DND-41 (cell line): Measurements from ENCODE around the gene FBXO47.

Experiments used
- ATAC-seq: fragments of 200-7000 bp; cut with Tn5 transposase; 3 replicates; pipeline ENCODE4 v1.9.1; 2021; ENCODE audit warnings: low read depth; ENCODE audit not compliant: insufficient read depth
- DNase-seq: peaks from one replicate; pipeline ENCODE4 v3.0.0-alpha.2; 2020
- H2AFZ ChIP-seq: 2 replicates; pipeline ENCODE4 v1.6.0; 2012; ENCODE audit warnings: low read depth, low read length
- H3K27ac ChIP-seq: 2 replicates; pipeline ENCODE4 v1.5.1; 2012; ENCODE audit warnings: low read length, inconsistent platforms
- H3K27me3 ChIP-seq: fragments of 200-600 bp; sonication (generic); 2 replicates; pipeline ENCODE4 v1.6.0; 2012; ENCODE audit warnings: low read length, mild to moderate bottlenecking, inconsistent platforms; ENCODE audit not compliant: insufficient read depth, poor library complexity
- H3K36me3 ChIP-seq: 2 replicates; pipeline ENCODE4 v1.5.1; 2012; ENCODE audit warnings: low read length, inconsistent platforms; ENCODE audit not compliant: insufficient read depth
- H3K4me1 ChIP-seq: 2 replicates; pipeline ENCODE4 v1.5.1; 2012; ENCODE audit warnings: mild to moderate bottlenecking, low read length; ENCODE audit not compliant: insufficient read depth
- H3K4me2 ChIP-seq: 2 replicates; pipeline ENCODE4 v1.6.0; 2012; ENCODE audit warnings: mild to moderate bottlenecking, moderate library complexity, low read length, inconsistent platforms; ENCODE audit not compliant: insufficient read depth
- H3K4me3 ChIP-seq, 2 experiments: fragments of 200-600 bp in 1 of 2; shearing (Covaris generic) in 1 of 2; 2 replicates each; pipeline ENCODE4 v1.5.1; 2012 to 2016; ENCODE audit warnings: inconsistent platforms in 2 of 2, low read length in 2 of 2, mild to moderate bottlenecking in 2 of 2, low read depth in 1 of 2, moderate library complexity in 1 of 2
- H3K79me2 ChIP-seq: 2 replicates; pipeline ENCODE4 v1.6.0; 2012; ENCODE audit warnings: low read length, inconsistent platforms; ENCODE audit not compliant: insufficient read depth
- H3K9ac ChIP-seq: 2 replicates; pipeline ENCODE4 v1.6.0; 2012; ENCODE audit warnings: low read depth, mild to moderate bottlenecking, inconsistent platforms, low read length, moderate library complexity
- H3K9me3 ChIP-seq: 2 replicates; pipeline ENCODE4 v1.5.1; 2012; ENCODE audit warnings: low read length, moderate library complexity, mild to moderate bottlenecking, inconsistent platforms; ENCODE audit not compliant: insufficient read depth, severe bottlenecking
- H4K20me1 ChIP-seq: 2 replicates; pipeline ENCODE4 v1.6.0; 2012; ENCODE audit warnings: low read length; ENCODE audit not compliant: insufficient read depth
- EZH2 ChIP-seq: IDR thresholded peaks from 3 replicates; pipeline ENCODE4 v1.6.1; 2012; ENCODE audit warnings: borderline replicate concordance, low read depth, mild to moderate bottlenecking, moderate library complexity, low read length, inconsistent platforms; ENCODE audit not compliant: severe bottlenecking
- TF ChIP-seq, protein P1 (sequence below): IDR thresholded peaks from 2 replicates; pipeline ENCODE4 v1.5.1; 2012; ENCODE audit warnings: borderline replicate concordance, low read length, moderate library complexity, mild to moderate bottlenecking; ENCODE audit not compliant: poor library complexity, severe bottlenecking; ENCODE audit errors: extremely low read depth

FBXO47 gene

GRCh38 chr17:38947189-38947588, 20.0 kb downstream of the FBXO47 start:
- no peak overlapping the region for H3K9ac ChIP-seq
- DNase-seq (no peak), ATAC-seq (no peak)
- H3K4me3 ChIP-seq = no peak overlapping the region
- no peaks in the 10 kb centered on the region for H3K4me1 ChIP-seq
- H3K79me2 ChIP-seq = no peaks in the 10 kb centered on the region
- H3K36me3 ChIP-seq = no peaks in the 10 kb centered on the region
- no peak overlapping the region for H3K27ac ChIP-seq
- no peaks in the 10 kb centered on the region for H3K27me3 ChIP-seq
- no peak overlapping the region for H3K4me2 ChIP-seq
- no peaks in the 10 kb centered on the region for H4K20me1 ChIP-seq
- H2AFZ ChIP-seq = no peak overlapping the region
- no peaks in the 10 kb centered on the region for H3K9me3 ChIP-seq
- no peak for TF ChIP-seq EZH2
- TF ChIP-seq, protein P1, sequence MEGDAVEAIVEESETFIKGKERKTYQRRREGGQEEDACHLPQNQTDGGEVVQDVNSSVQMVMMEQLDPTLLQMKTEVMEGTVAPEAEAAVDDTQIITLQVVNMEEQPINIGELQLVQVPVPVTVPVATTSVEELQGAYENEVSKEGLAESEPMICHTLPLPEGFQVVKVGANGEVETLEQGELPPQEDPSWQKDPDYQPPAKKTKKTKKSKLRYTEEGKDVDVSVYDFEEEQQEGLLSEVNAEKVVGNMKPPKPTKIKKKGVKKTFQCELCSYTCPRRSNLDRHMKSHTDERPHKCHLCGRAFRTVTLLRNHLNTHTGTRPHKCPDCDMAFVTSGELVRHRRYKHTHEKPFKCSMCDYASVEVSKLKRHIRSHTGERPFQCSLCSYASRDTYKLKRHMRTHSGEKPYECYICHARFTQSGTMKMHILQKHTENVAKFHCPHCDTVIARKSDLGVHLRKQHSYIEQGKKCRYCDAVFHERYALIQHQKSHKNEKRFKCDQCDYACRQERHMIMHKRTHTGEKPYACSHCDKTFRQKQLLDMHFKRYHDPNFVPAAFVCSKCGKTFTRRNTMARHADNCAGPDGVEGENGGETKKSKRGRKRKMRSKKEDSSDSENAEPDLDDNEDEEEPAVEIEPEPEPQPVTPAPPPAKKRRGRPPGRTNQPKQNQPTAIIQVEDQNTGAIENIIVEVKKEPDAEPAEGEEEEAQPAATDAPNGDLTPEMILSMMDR = no peak

GRCh38 chr17:38943607-38944006, 23.6 kb downstream of the FBXO47 start:
- DNase-seq = no peak
- Histone ChIP-seq H3K4me1 (no peaks in the 10 kb centered on the region), H3K9ac (no peak overlapping the region), H3K36me3 (no peaks in the 10 kb centered on the region), H3K4me3 (no peak overlapping the region), H3K4me2 (no peak overlapping the region), H3K79me2 (no peaks in the 10 kb centered on the region), H2AFZ (no peak overlapping the region), H3K27ac (no peak overlapping the region), H3K27me3 (no peaks in the 10 kb centered on the region), H3K9me3 (no peaks in the 10 kb centered on the region), H4K20me1 (no peaks in the 10 kb centered on the region)
- no peak for ATAC-seq
- TF ChIP-seq, protein P1 = no peak
- no peak for TF ChIP-seq EZH2

GRCh38 chr17:38942696-38943334, 24.4 kb downstream of the FBXO47 start:
- Histone ChIP-seq H3K36me3 (no peaks in the 10 kb centered on the region), H3K4me2 (no peak overlapping the region), H3K27me3 (no peaks in the 10 kb centered on the region), H3K4me1 (no peaks in the 10 kb centered on the region), H3K9me3 (no peaks in the 10 kb centered on the region), H3K27ac (no peak overlapping the region), H2AFZ (no peak overlapping the region), H3K4me3 (no peak overlapping the region), H3K9ac (no peak overlapping the region), H4K20me1 (no peaks in the 10 kb centered on the region), H3K79me2 (no peaks in the 10 kb centered on the region)
- ATAC-seq (no peak), DNase-seq (no peak)
- TF ChIP-seq, protein P1 = no peak
- TF ChIP-seq EZH2 = no peak

DNA sequence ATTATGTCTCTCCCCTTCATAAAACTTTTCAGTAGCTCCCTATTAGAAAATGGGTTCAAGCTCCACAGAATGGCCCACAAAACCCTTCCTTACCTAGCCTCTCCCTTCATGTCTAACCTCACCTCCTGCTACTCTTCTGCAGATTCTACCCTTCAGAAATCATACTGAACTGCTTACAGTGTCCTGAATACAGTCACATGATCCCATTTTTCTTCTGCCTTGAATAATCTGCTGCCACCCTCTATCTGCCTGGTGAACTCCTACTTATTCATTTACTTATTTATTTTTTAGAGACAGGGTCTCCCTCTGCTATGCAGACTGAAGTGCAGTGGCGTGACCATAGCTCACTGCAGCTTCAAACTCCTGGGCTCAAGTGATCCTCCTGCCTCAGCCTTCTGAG, 26.8 kb downstream of the FBXO47 start:
- H3K4me1 ChIP-seq = no peaks in the 10 kb centered on the region
- H3K9me3 ChIP-seq = no peaks in the 10 kb centered on the region
- H4K20me1 ChIP-seq = no peaks in the 10 kb centered on the region
- H3K27ac ChIP-seq = no peak overlapping the region
- no peak overlapping the region for H2AFZ ChIP-seq
- TF ChIP-seq, protein P1 = no peak
- TF ChIP-seq EZH2 = no peak
- peaks cover 5% of the 10 kb centered on the region for H3K27me3 ChIP-seq
- H3K4me2 ChIP-seq = no peak overlapping the region
- no peaks in the 10 kb centered on the region for H3K79me2 ChIP-seq
- no peak overlapping the region for H3K9ac ChIP-seq
- DNase-seq (no peak), ATAC-seq (no peak)
- no peak overlapping the region for H3K4me3 ChIP-seq
- H3K36me3 ChIP-seq = no peaks in the 10 kb centered on the region
